Measurements from ENCODE around the gene DYDC2. TPM values are rescaled to one million over a fixed set of nuclear protein-coding genes. Genes with fewer than 3 reads are reported as not detected.

The DYDC2 gene
- total RNA-seq, 1 experiment from 2014 or later = 2.8 TPM

- no peak overlapping the region for H3K9ac ChIP-seq (ENCODE audit: extremely low read depth, insufficient read length, low read length)
- H2BK15ac ChIP-seq (ENCODE audit: low read depth, low read length) = no peak overlapping the region
- no peak overlapping the region for H2BK20ac ChIP-seq (ENCODE audit: low read depth, low read length, poor library complexity, severe bottlenecking)
- H3K36me3 Mint-ChIP-seq (ENCODE audit: insufficient read depth in 1 of 3, low read depth in 3 of 3) = no peaks in the 10 kb centered on the region; a peak in 1 of 7 replicates
- no peaks in the 10 kb centered on the region for H3K79me2 ChIP-seq (ENCODE audit: insufficient read depth, low read length)
- 0 out of 2 replicates have a peak, but pooled peaks cover 2% of the 10 kb centered on the region for H3K27me3 Mint-ChIP-seq (ENCODE audit: low read depth)
- no peak overlapping the region for H4K5ac ChIP-seq (ENCODE audit: insufficient read length, low read depth, low read length)
- no peak overlapping the region for H3T11ph ChIP-seq (ENCODE audit: low read length)
- H3K14ac ChIP-seq (ENCODE audit: insufficient read depth, low read length) = no peak overlapping the region
- no peaks in the 10 kb centered on the region for H3K4me1 ChIP-seq (ENCODE audit: insufficient read depth, low read length)
- H4K8ac ChIP-seq (replicated peaks; ENCODE audit: insufficient read length, low read depth, low read length) = no peak overlapping the region
- no peak for TF ChIP-seq CTCF (conservative IDR thresholded peaks at IDR 0.05)
- H3K56ac ChIP-seq (ENCODE audit: insufficient read length, low read depth, low read length) = no peak overlapping the region
- no peak overlapping the region for H3K27ac ChIP-seq (ENCODE audit: insufficient read length, low read depth, low read length)
- no peak overlapping the region for H2BK12ac ChIP-seq (ENCODE audit: insufficient read length, low read depth, low read length)
- no peaks in the 10 kb centered on the region for H3K79me1 ChIP-seq (ENCODE audit: insufficient read depth, low read depth, low read length, poor library complexity, severe bottlenecking)
- H3K4me1 Mint-ChIP-seq = peaks cover 0 to 5% of the 10 kb centered on the region in 2 experiments; a peak in 2 of 4 replicates
- DNase-seq = no peak
- H3K18ac ChIP-seq (ENCODE audit: insufficient read length, low read depth, low read length) = no peak overlapping the region
- no peak overlapping the region for H2AK5ac ChIP-seq (ENCODE audit: insufficient read length, low read length)
- H3K9me3 Mint-ChIP-seq = no peaks in the 10 kb centered on the region
- H3K23ac ChIP-seq (ENCODE audit: insufficient read length, low read depth, low read length) = no peak overlapping the region
- H2AFZ ChIP-seq (ENCODE audit: low read length) = no peak overlapping the region
- no peak overlapping the region for H2BK5ac ChIP-seq (ENCODE audit: insufficient read length, low read length)
- no peaks in the 10 kb centered on the region for H3K27me3 ChIP-seq (ENCODE audit: insufficient read depth, low read length)
- no peak overlapping the region for H3K4me3 Mint-ChIP-seq
- no peak overlapping the region for H3K27ac Mint-ChIP-seq
- H3K9me3 ChIP-seq (ENCODE audit: control insufficient read depth, low read depth, low read length) = no peaks in the 10 kb centered on the region
- no peak overlapping the region for H3K4me2 ChIP-seq (ENCODE audit: insufficient read depth, insufficient read length, low read length)
- H3K23me2 ChIP-seq (ENCODE audit: insufficient read length, low read depth, low read length, poor library complexity, severe bottlenecking) = no peaks in the 10 kb centered on the region
- H3K4ac ChIP-seq (ENCODE audit: low read depth, low read length) = no peak overlapping the region
- no peak overlapping the region for H4K91ac ChIP-seq (ENCODE audit: insufficient read length, low read depth, low read length)
- no peak overlapping the region for H2BK120ac ChIP-seq (ENCODE audit: low read depth, low read length, poor library complexity, severe bottlenecking)
- no peaks in the 10 kb centered on the region for H4K20me1 ChIP-seq (ENCODE audit: control insufficient read depth, insufficient read depth, insufficient read length)
Observed at GRCh38 chr10:80318742-80319141, 37.8 kb upstream of the DYDC2 start.
